Calu3 (cell line): ENCODE results near the gene TRAF2. TPM values are rescaled to one million over a fixed set of nuclear protein-coding genes. Genes with fewer than 3 reads are reported as not detected.
A peak's percentile ranks its signal among the peaks of the same experiment; 100 is the strongest.
"Not testable (repeated sequence)": the region's sequence is repeated elsewhere in the genome, so short reads cannot be mapped to it uniquely, and the experiment has no call there.

Source experiments
- BruUV-seq: library from RNA; stranded (reverse); fragments of 400-500 nt; replicated peaks from 2 replicates; lab custom pipeline; 2021; lab: Mats Ljungman, UMichigan
- CTCF ChIA-PET: fragments of 300-600 bp; sonication (Branson Sonifier 250); formaldehyde crosslinking; loops from one replicate; lab custom pipeline; 2022; ENCODE audit warnings: antibody characterized with exemption; lab: Charles Lee
- DNase-seq: peaks from one replicate; pipeline ENCODE4 v3.0.0; 2022
- H3K27ac Mint-ChIP-seq: one replicate; pipeline ENCODE4 v1.8.0; 2022; ENCODE audit warnings: mixed read lengths; ENCODE audit not compliant: unreplicated experiment
- H3K27me3 Mint-ChIP-seq: one replicate; pipeline ENCODE4 v1.8.0; 2022; ENCODE audit warnings: mixed read lengths; ENCODE audit not compliant: unreplicated experiment
- H3K36me3 Mint-ChIP-seq: one replicate; pipeline ENCODE4 v1.8.0; 2022; ENCODE audit warnings: mild to moderate bottlenecking, moderate library complexity, mixed read lengths; ENCODE audit not compliant: insufficient read depth, unreplicated experiment
- H3K4me1 Mint-ChIP-seq: one replicate; pipeline ENCODE4 v1.8.0; 2022; ENCODE audit warnings: mild to moderate bottlenecking, low read depth, mixed read lengths; ENCODE audit not compliant: unreplicated experiment
- H3K4me3 Mint-ChIP-seq: one replicate; pipeline ENCODE4 v1.8.0; 2022; ENCODE audit warnings: mild to moderate bottlenecking, low read depth, moderate library complexity, mixed read lengths; ENCODE audit not compliant: unreplicated experiment
- H3K9me3 Mint-ChIP-seq: one replicate; pipeline ENCODE4 v1.8.0; 2022; ENCODE audit warnings: low read depth, mixed read lengths; ENCODE audit not compliant: unreplicated experiment
- CTCF ChIP-seq: fragments of 200-600 bp; IDR thresholded peaks from one replicate; pipeline ENCODE4 v1.8.0; 2022; ENCODE audit warnings: antibody characterized with exemption; ENCODE audit not compliant: unreplicated experiment
- intact Hi-C: fragments of 100-400 bp; cut with micrococcal nuclease; formaldehyde crosslinking; loops from one replicate; pipeline ENCODE4 v1.10.0; 2022; ENCODE audit not compliant: unreplicated experiment
- total RNA-seq: library from RNA; stranded (reverse); gene quantifications from 2 replicates; pipeline ENCODE4 v1.2.3, GENCODE V29; 2022

TRAF2 gene
- total RNA-seq, 1 experiment from 2014 or later, result 50.5 TPM

GRCh38 chr9:136842380-136842948 is 43.9 kb upstream of the TRAF2 start, which contains the start of gene AJM1:
Gene AJM1 (plus strand): TSS chr9:136842478. CDS start chr9:136844415, 1,937 bp downstream.
- Mint-ChIP-seq H3K4me3 (peak within 1 kb of the TSS; percentile 71), H3K27ac (peak within 1 kb of the TSS; percentile 39), H3K36me3 (peaks cover 38% of the 10 kb centered on the region)
- H3K4me1 Mint-ChIP-seq, BruUV-seq, H3K27me3 Mint-ChIP-seq, H3K9me3 Mint-ChIP-seq, intact Hi-C loops: not testable (repeated sequence)
- peak; percentile 75 for DNase-seq
- TF ChIP-seq CTCF, result peak; percentile 87
- CTCF ChIA-PET, result interaction anchor here (0.7 to 1.2 kb wide), 6 partner anchors 23 to 193 kb away, joined by 3 to 6 read pairs (median 4); no protein-coding TSS in a partner anchor

- DNase-seq, H3K27ac Mint-ChIP-seq, H3K27me3 Mint-ChIP-seq, intact Hi-C loops, H3K9me3 Mint-ChIP-seq, BruUV-seq: not testable (repeated sequence)
- H3K4me3 Mint-ChIP-seq, result peak overlapping the region; percentile 64
- peaks cover 13% of the 10 kb centered on the region for H3K4me1 Mint-ChIP-seq
- CTCF ChIA-PET, result interaction anchor here (1.0 to 1.6 kb wide), 2 partner anchors 105 to 192 kb away, joined by 3 to 4 read pairs; no protein-coding TSS in a partner anchor
- H3K36me3 Mint-ChIP-seq, result peaks cover 46% of the 10 kb centered on the region
Observed at GRCh38 chr9:136843159-136843800, 43.0 kb upstream of the TRAF2 start.

- H3K27ac Mint-ChIP-seq, intact Hi-C loops, H3K27me3 Mint-ChIP-seq, H3K9me3 Mint-ChIP-seq, BruUV-seq: not testable (repeated sequence)
- Mint-ChIP-seq H3K36me3 (peaks cover 54% of the 10 kb centered on the region), H3K4me3 (peak overlapping the region; percentile 64), H3K4me1 (peaks cover 13% of the 10 kb centered on the region)
- TF ChIP-seq CTCF, result peak; percentile 66
- CTCF ChIA-PET, result interaction anchor here (1.6 kb wide), 1 partner anchor 191 kb away, joined by 4 read pairs; no protein-coding TSS in a partner anchor
- DNase-seq, result peak; percentile 61
Observed at GRCh38 chr9:136843801-136844740, 42.2 kb upstream of the TRAF2 start.

GRCh38 chr9:136844761-136845464 is 41.4 kb upstream of the TRAF2 start:
- H3K36me3 Mint-ChIP-seq, result peaks cover 62% of the 10 kb centered on the region
- H3K4me1 Mint-ChIP-seq, result peaks cover 9% of the 10 kb centered on the region
- H3K4me3 Mint-ChIP-seq, result no peak overlapping the region
- CTCF ChIA-PET, result no interaction called here
- intact Hi-C loops, result no loop called here
- TF ChIP-seq CTCF, result no peak
- no peaks in the 10 kb centered on the region for H3K9me3 Mint-ChIP-seq
- H3K27me3 Mint-ChIP-seq, result no peaks in the 10 kb centered on the region
- no peak overlapping the region for H3K27ac Mint-ChIP-seq
- no peak for DNase-seq
- BruUV-seq, result no TSS peak
